ENCODE data around the gene PALM. TPM values are rescaled to one million over a fixed set of nuclear protein-coding genes. Genes with fewer than 3 reads are reported as not detected.

The PALM gene
- total RNA-seq, 1 experiment from 2014 or later = 21.2 TPM

GRCh38 chr19:688214-688613 lies 20.5 kb upstream of the PALM start:
- no peak for TF ChIP-seq EZH2 (IDR thresholded peaks at IDR 0.05; ENCODE audit: borderline replicate concordance, low read depth, low read length, poor library complexity, severe bottlenecking)
- TF ChIP-seq CTCF (conservative IDR thresholded peaks at IDR 0.05; ENCODE audit: low read depth, low read length) = no peak
- ChIA-PET CTCF (no interaction called here), POLR2A (ENCODE audit: low non-redundant PET) (no interaction called here)
- BruUV-seq (replicated peaks) = no TSS peak
- H3K36me3 ChIP-seq (ENCODE audit: insufficient read depth, low read length, poor library complexity, severe bottlenecking) = no peaks in the 10 kb centered on the region
- DNase-seq (ENCODE audit: low spot score) = no peak
- H3K9me3 ChIP-seq (ENCODE audit: low read depth, low read length, poor library complexity, severe bottlenecking) = no peaks in the 10 kb centered on the region
- H3K4me3 ChIP-seq (ENCODE audit: low read depth, low read length, poor library complexity, severe bottlenecking) = no peak overlapping the region
- no peaks in the 10 kb centered on the region for H3K4me1 ChIP-seq (ENCODE audit: insufficient read depth, low read length, poor library complexity, severe bottlenecking)
- intact Hi-C loops (cut with micrococcal nuclease; ENCODE audit: unreplicated experiment) = no loop called here
- no peaks in the 10 kb centered on the region for H3K27me3 ChIP-seq (replicated peaks; ENCODE audit: insufficient read depth, low read depth, low read length, poor library complexity)
- no peak overlapping the region for H3K27ac ChIP-seq (ENCODE audit: low read depth, low read length, poor library complexity, severe bottlenecking)

DNA sequence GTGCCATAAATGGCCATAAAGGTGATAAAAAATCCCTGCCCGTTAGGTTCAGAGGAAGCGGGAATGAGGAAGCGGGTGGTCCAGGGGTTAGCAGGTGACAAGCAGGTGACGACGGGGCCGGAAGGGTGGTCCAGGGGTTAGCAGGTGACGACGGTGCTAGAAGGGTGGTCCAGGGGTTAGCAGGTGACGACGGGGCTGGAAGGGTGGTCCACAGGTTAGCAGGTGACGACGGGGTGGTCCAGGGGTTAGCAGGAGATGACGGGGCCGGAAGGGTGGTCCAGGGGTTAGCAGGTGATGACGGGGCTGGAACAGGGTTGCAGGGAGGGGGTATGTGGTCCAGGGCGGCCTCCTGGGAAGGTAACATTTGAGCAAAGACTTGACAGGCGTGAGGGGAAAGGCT lies 19.7 kb upstream of the PALM start:
- POLR2A ChIA-PET (ENCODE audit: low non-redundant PET) = no interaction called here
- H3K4me3 ChIP-seq (ENCODE audit: low read depth, low read length, poor library complexity, severe bottlenecking) = no peak overlapping the region
- CTCF ChIA-PET = no interaction called here
- no peaks in the 10 kb centered on the region for H3K4me1 ChIP-seq (ENCODE audit: insufficient read depth, low read length, poor library complexity, severe bottlenecking)
- no peaks in the 10 kb centered on the region for H3K9me3 ChIP-seq (ENCODE audit: low read depth, low read length, poor library complexity, severe bottlenecking)
- no TSS peak for BruUV-seq (replicated peaks)
- no peak for TF ChIP-seq EZH2 (IDR thresholded peaks at IDR 0.05; ENCODE audit: borderline replicate concordance, low read depth, low read length, poor library complexity, severe bottlenecking)
- no peak for TF ChIP-seq CTCF (conservative IDR thresholded peaks at IDR 0.05; ENCODE audit: low read depth, low read length)
- no peaks in the 10 kb centered on the region for H3K36me3 ChIP-seq (ENCODE audit: insufficient read depth, low read length, poor library complexity, severe bottlenecking)
- H3K27ac ChIP-seq (ENCODE audit: low read depth, low read length, poor library complexity, severe bottlenecking) = no peak overlapping the region
- intact Hi-C loops (cut with micrococcal nuclease; ENCODE audit: unreplicated experiment) = no loop called here
- no peak for DNase-seq (ENCODE audit: low spot score)
- H3K27me3 ChIP-seq (replicated peaks; ENCODE audit: insufficient read depth, low read depth, low read length, poor library complexity) = no peaks in the 10 kb centered on the region

- DNase-seq (ENCODE audit: low spot score) = no peak
- Histone ChIP-seq H3K9me3 (ENCODE audit: low read depth, low read length, poor library complexity, severe bottlenecking) (no peaks in the 10 kb centered on the region), H3K27ac (ENCODE audit: low read depth, low read length, poor library complexity, severe bottlenecking) (no peak overlapping the region), H3K27me3 (replicated peaks; ENCODE audit: insufficient read depth, low read depth, low read length, poor library complexity) (no peaks in the 10 kb centered on the region), H3K4me1 (ENCODE audit: insufficient read depth, low read length, poor library complexity, severe bottlenecking) (no peaks in the 10 kb centered on the region), H3K4me3 (ENCODE audit: low read depth, low read length, poor library complexity, severe bottlenecking) (no peak overlapping the region), H3K36me3 (ENCODE audit: insufficient read depth, low read length, poor library complexity, severe bottlenecking) (no peaks in the 10 kb centered on the region)
- no peak for TF ChIP-seq EZH2 (IDR thresholded peaks at IDR 0.05; ENCODE audit: borderline replicate concordance, low read depth, low read length, poor library complexity, severe bottlenecking)
- no peak for TF ChIP-seq CTCF (conservative IDR thresholded peaks at IDR 0.05; ENCODE audit: low read depth, low read length)
- POLR2A ChIA-PET (ENCODE audit: low non-redundant PET) = no interaction called here
- no TSS peak for BruUV-seq (replicated peaks)
- intact Hi-C loops (cut with micrococcal nuclease; ENCODE audit: unreplicated experiment) = no loop called here
- CTCF ChIA-PET = no interaction called here
Observed at GRCh38 chr19:690203-690602, 18.5 kb upstream of the PALM start.
